Measurements from ENCODE around the gene CAMTA1. TPM values are rescaled to one million over a fixed set of nuclear protein-coding genes. Genes with fewer than 3 reads are reported as not detected.

CAMTA1 gene
- total and polyA plus RNA-seq, 8 donors, result 42.8 to 213 (median 118) TPM

GRCh38 chr1:6965083-6965934 is 180.1 kb downstream of the CAMTA1 start:
- no peak for TF ChIP-seq POLR2A (IDR thresholded peaks at IDR 0.05)
- no peak for TF ChIP-seq POLR2AphosphoS5 (IDR thresholded peaks at IDR 0.05)
- TF ChIP-seq EP300 (IDR thresholded peaks at IDR 0.05), result no peak
- TF ChIP-seq CTCF (IDR thresholded peaks at IDR 0.05), result no peak
- Histone ChIP-seq H3K36me3 (no peaks in the 10 kb centered on the region), H3K4me1 (peaks cover 4 to 27% (median 17%) of the 10 kb centered on the region in 4 donors), H3K9me3 (no peaks in the 10 kb centered on the region), H3K27ac (no peak overlapping the region), H3K4me3 (no peak overlapping the region), H3K27me3 (peaks cover 0 to 84% (median 55%) of the 10 kb centered on the region in 3 donors)
- DNase-seq, result peak in 1 of 2 donors; percentile 19
- whole genome bisulfite sequencing, 5 donors, result 63 to 75% (median 65%) methylated on average over 15 of the region's 15 CpGs
- intact Hi-C loops (cut with DNase I; ENCODE audit: low total_unique reads), result no loop called here

GRCh38 chr1:6965935-6966241 is 180.6 kb downstream of the CAMTA1 start:
- WGBS, 5 donors, result 75 to 84% (median 83%) methylated on average over 7 of the region's 7 CpGs
- TF ChIP-seq POLR2AphosphoS5 (IDR thresholded peaks at IDR 0.05), result no peak
- no peak for TF ChIP-seq EP300 (IDR thresholded peaks at IDR 0.05)
- no peak for TF ChIP-seq CTCF (IDR thresholded peaks at IDR 0.05)
- TF ChIP-seq POLR2A (IDR thresholded peaks at IDR 0.05), result no peak
- intact Hi-C loops (cut with DNase I; ENCODE audit: low total_unique reads), result no loop called here

GRCh38 chr1:6966326-6966725 is 181.1 kb downstream of the CAMTA1 start:
- intact Hi-C loops (cut with DNase I; ENCODE audit: low total_unique reads), result no loop called here
- TF ChIP-seq POLR2AphosphoS5 (IDR thresholded peaks at IDR 0.05) (no peak), POLR2A (IDR thresholded peaks at IDR 0.05) (no peak), CTCF (IDR thresholded peaks at IDR 0.05) (no peak), EP300 (IDR thresholded peaks at IDR 0.05) (no peak)
- no peak overlapping the region for H3K27ac ChIP-seq
- 79 to 91% (median 89%) methylated on average over 5 of the region's 5 CpGs for WGBS, 5 donors
- H3K9me3 ChIP-seq, result no peaks in the 10 kb centered on the region
- H3K4me3 ChIP-seq, result no peak overlapping the region
- H3K4me1 ChIP-seq, result peaks cover 4 to 24% (median 13%) of the 10 kb centered on the region in 4 donors
- peaks cover 0 to 79% (median 51%) of the 10 kb centered on the region in 3 donors for H3K27me3 ChIP-seq
- H3K36me3 ChIP-seq, result no peaks in the 10 kb centered on the region
- no peak for DNase-seq

More at GRCh38 chr1:6965935-6966241, 180.6 kb downstream of the CAMTA1 start:
- peaks cover 0 to 82% (median 55%) of the 10 kb centered on the region in 3 donors for H3K27me3 ChIP-seq
- H3K36me3 ChIP-seq, result no peaks in the 10 kb centered on the region
- no peak for DNase-seq
- no peak overlapping the region for H3K4me3 ChIP-seq
- no peak overlapping the region for H3K27ac ChIP-seq
- H3K4me1 ChIP-seq, result peaks cover 4 to 24% (median 13%) of the 10 kb centered on the region in 4 donors
- no peaks in the 10 kb centered on the region for H3K9me3 ChIP-seq

GRCh38 chr1:6967431-6968111 is 182.3 kb downstream of the CAMTA1 start:
- intact Hi-C loops (cut with DNase I; ENCODE audit: low total_unique reads), result no loop called here
- H3K27me3 ChIP-seq, result peaks cover 0 to 67% (median 39%) of the 10 kb centered on the region in 3 donors

More at GRCh38 chr1:6967431-6968111, 182.3 kb downstream of the CAMTA1 start:
- Histone ChIP-seq H3K27ac (no peak overlapping the region), H3K4me1 (peaks cover 4 to 14% (median 9%) of the 10 kb centered on the region in 4 donors), H3K36me3 (no peaks in the 10 kb centered on the region), H3K4me3 (no peak overlapping the region), H3K9me3 (no peaks in the 10 kb centered on the region)
- no peak for TF ChIP-seq POLR2A (IDR thresholded peaks at IDR 0.05)
- no peak for TF ChIP-seq POLR2AphosphoS5 (IDR thresholded peaks at IDR 0.05)
- TF ChIP-seq EP300 (IDR thresholded peaks at IDR 0.05), result no peak
- TF ChIP-seq CTCF (IDR thresholded peaks at IDR 0.05), result no peak
- no peak for DNase-seq
- WGBS, 5 donors, result 63 to 76% (median 74%) methylated on average over 8 of the region's 8 CpGs

Data from stomach (tissue), 9 donors.